Erythroblast (primary cell): ENCODE results near the gene G6PC1.

Experiments
- GATA1 ChIP-seq: IDR thresholded peaks from 2 replicates; pipeline ENCODE4 v1.6.1; 2011; ENCODE audit warnings: low read depth, mild to moderate bottlenecking, control low read depth, low read length, moderate library complexity
- POLR2A ChIP-seq: IDR thresholded peaks from 2 replicates; pipeline ENCODE4 v1.6.1; 2011; ENCODE audit warnings: mild to moderate bottlenecking, low read length

DNA sequence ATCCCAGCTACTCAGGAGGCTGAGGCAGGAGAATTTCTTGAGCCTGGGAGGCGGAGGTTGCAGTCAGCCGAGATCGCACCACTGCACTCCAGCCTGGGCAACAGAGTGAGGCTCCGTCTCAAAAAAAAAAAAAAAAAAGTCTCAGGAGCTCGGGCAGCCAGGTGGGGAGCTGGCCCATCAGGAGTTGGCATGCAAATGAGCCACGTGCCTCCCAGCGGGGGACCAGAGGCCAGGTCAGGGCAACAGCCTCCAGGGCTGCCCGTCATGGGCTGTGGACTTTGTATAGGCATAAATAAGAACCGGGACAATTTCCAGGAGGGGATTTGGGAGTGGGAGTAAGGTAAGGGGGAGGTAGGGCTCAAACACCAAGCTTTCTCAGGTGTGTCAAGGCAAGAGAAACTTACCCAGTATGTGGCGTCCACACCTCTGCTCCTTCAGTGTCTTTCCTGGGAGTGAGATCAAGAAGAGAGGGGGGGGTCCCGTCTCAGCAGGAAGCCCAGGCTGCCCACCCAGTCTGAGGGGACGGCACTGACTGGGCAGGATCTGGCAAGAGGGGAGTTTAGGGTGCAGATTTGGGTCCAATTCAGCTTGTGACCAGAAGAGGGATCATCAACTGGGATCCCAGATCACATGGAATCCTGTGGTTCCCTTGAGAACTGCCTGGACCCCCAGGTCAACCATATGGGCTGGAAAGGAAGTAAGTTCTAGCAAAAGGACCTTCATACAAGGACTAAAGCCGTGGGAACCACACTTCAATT lies 22.3 kb upstream of the G6PC1 start:
- TF ChIP-seq POLR2A (no peak), GATA1 (no peak)
